IPS DF 4.7 (cell line): ENCODE measurements around the gene AMDHD2.

Experiments
- DNase-seq: peaks from one replicate; pipeline ENCODE4 v3.0.0-alpha.2; 2013; ENCODE audit warnings: low spot score; ENCODE audit errors: extremely low read depth

Gene AMDHD2

GRCh38 chr16:2516391-2517240, 3.6 kb upstream of the AMDHD2 start:
- no peak for DNase-seq

GRCh38 chr16:2517954-2518605, 2.1 kb upstream of the AMDHD2 start:
- no peak for DNase-seq

DNA sequence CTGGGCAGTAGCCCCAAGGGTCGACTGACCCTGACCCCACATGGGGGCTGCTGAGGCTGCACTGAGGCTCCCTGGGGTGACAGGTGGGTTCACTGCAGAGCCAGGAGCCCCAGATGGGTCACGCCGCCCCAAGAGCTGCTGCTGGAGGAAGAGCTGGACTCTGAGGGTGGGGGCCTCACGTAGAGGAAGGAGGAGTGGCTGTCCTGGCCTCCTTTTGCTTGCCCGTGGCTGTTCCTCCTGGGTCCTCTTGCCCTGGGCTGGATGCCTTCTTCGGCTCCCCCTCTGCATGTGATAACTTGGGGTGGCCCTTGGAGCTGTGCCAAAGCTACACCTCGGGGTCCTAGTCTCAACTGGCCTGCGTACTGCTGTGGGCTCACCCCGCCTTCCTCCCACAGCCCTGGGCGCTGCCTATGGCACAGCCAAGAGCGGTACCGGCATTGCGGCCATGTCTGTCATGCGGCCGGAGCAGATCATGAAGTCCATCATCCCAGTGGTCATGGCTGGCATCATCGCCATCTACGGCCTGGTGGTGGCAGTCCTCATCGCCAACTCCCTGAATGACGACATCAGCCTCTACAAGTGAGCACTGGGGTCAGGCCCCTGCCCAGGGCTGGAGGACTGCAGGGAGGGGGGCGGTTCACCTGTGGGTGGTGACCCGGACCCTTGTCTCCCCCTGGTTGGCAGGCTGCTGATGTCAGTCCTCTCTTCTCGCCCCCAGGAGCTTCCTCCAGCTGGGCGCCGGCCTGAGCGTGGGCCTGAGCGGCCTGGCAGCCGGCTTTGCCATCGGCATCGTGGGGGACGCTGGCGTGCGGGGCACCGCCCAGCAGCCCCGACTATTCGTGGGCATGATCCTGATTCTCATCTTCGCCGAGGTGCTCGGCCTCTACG, 1.1 kb upstream of the AMDHD2 start:
- no peak for DNase-seq

GRCh38 chr16:2519711-2520080, 475 bp upstream of the AMDHD2 start:
- DNase-seq = no peak

- DNase-seq = no peak
Observed at GRCh38 chr16:2520784-2521531, 787 bp downstream of the AMDHD2 start.

- no peak for DNase-seq
Observed at GRCh38 chr16:2523801-2524231, 3.6 kb downstream of the AMDHD2 start.

- no peak for DNase-seq
Observed at GRCh38 chr16:2524339-2524938, 4.3 kb downstream of the AMDHD2 start.

- DNase-seq = no peak
Observed at GRCh38 chr16:2526135-2526534, 6.0 kb downstream of the AMDHD2 start.

- no peak for DNase-seq
Observed at GRCh38 chr16:2527071-2527783, 7.1 kb downstream of the AMDHD2 start.

DNA sequence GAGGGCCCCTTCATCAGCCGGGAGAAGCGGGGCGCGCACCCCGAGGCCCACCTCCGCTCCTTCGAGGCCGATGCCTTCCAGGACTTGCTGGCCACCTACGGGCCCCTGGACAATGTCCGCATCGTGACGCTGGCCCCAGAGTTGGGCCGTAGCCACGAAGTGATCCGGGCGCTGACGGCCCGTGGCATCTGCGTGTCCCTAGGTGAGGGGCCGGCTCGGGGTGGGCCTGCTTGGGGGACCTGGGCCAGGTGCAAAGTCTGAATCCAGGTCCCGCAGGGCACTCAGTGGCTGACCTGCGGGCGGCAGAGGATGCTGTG, 7.6 kb downstream of the AMDHD2 start:
- DNase-seq = no peak

DNA sequence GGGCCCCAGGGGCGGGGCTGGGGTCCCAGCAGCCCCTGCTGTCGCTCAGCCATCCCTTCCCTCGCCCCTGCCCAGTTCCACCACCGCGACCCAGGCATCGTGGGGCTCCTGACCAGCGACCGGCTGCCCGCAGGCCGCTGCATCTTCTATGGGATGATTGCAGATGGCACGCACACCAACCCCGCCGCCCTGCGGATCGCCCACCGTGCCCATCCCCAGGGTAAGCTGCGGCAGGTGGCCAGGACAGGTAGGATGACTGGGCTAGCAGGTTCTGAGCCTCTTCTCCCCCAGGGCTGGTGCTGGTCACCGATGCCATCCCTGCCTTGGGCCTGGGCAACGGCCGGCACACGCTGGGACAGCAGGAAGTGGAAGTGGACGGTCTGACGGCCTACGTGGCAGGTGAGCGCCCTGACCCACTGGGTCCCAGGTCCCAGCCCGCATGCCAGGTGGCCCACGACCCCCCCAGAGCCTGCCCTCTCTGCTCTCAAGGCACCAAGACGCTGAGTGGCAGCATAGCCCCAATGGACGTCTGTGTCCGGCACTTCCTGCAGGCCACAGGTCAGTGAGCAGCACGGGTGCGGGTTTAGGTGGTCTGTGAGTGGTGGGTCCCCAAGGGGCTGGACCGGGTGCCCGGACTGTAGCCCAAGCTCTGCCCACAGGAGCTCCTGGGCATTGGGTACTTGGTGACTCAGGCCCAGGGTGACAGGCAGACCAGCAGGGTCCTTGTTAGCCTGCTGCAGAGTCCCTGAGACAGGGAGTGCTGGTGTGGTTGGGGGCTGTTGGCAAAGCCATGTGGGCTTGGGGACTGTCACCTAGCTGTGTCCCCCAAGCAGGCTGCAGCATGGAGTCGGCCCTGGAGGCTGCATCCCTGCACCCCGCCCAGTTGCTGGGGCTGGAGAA, 8.2 kb downstream of the AMDHD2 start:
- DNase-seq = no peak

DNA sequence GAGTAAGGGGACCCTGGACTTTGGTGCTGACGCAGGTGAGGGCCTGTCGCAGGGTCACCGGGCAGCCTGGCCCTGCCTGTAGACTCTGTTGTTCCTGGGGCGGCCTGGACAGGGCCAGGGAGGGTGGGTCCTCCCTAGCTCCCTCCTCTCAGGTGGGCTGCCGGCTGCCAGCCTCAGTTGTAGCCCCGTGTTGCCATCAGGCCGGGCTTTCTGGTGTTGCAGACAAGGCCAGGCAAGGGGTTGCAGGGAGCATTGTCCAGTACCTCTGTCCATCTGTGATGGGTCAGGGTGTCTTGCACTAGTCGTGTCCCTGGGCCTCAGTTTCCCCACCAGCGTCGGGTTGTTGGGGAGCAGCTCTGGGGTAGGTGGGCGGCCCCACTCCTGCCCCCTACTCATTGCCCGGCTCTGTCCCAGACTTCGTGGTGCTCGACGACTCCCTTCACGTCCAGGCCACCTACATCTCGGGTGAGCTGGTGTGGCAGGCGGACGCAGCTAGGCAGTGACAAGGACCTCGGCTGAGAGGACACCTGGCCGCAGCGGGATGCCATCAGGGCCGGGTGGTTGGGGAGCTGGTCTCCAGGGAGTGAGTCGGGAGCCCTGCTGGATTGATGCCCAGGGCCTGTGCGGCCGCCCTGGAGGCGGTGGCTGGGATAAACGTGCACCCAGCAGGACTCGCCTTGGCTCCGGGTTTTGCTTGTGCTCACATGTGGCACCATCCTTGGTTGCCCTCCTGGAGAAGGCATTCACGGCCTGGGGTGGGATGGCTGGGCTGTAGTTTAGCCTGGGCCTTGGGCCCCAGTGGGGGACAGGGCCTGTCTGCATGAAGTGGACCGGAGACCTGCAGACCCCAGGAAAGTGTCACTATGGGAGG, 9.1 kb downstream of the AMDHD2 start:
- DNase-seq = no peak

GRCh38 chr16:2529961-2530628, 9.9 kb downstream of the AMDHD2 start:
- no peak for DNase-seq

- DNase-seq = no peak
Observed at GRCh38 chr16:2530629-2531318, 10.6 kb downstream of the AMDHD2 start.

DNA sequence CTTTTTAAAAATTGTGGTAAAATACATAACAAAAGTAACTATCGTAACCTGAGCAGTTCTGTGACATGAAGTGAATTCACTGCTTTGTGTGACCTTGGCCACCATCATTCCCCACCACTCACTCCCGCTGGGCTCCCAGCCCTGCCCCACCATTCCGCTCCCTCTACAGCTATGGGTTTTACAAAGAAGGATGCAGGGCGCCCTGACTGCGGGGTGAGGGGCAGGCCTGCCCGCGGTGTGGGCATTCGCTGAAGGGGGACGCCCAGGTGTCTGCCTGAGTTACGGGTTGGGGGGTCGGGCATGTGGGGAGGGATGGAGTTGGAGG, 11.2 kb downstream of the AMDHD2 start, which contains the start of gene CEMP1:
Gene CEMP1, minus strand, starts transcription at position 38 of the 325 bp plus-strand sequence. CDS start 335 bp downstream, outside the sequence.
- DNase-seq = no peak

GRCh38 chr16:2531696-2532493, 11.7 kb downstream of the AMDHD2 start:
- no peak for DNase-seq
